Upper lobe of left lung (tissue), 6 donors: ENCODE results near the gene NARF. TPM values are rescaled to one million over a fixed set of nuclear protein-coding genes. Genes with fewer than 3 reads are reported as not detected.

ENCODE experiments used
- ATAC-seq, 2 donors: fragments of 200-7000 bp; cut with Tn5 transposase; one replicate each; pipeline ENCODE4 v1.9.1; 2022; ENCODE audit warnings: mild to moderate bottlenecking in 2 of 2, moderate library complexity in 2 of 2; ENCODE audit not compliant: low FRiP score in 2 of 2
- DNase-seq, 2 donors: peaks; one replicate each; pipeline ENCODE4 v3.0.0-alpha.2; 2019 to 2020
- H3K27ac ChIP-seq, 4 donors: fragments of 200-600 bp; sonication (generic); one replicate each; pipeline ENCODE4 v1.5.1; 2016 to 2019
- H3K27me3 ChIP-seq, 4 donors: fragments of 200-600 bp; sonication (generic); one replicate each; pipeline ENCODE4 v1.5.1; 2017 to 2019
- H3K36me3 ChIP-seq, 4 donors: fragments of 200-600 bp; sonication (generic); one replicate each; pipeline ENCODE4 v1.5.1; 2016 to 2019
- H3K4me1 ChIP-seq, 4 donors: fragments of 200-600 bp; sonication (generic); one replicate each; pipeline ENCODE4 v1.5.1; 2018 to 2019
- H3K4me3 ChIP-seq, 4 donors: fragments of 200-600 bp; sonication (generic); one replicate each; pipeline ENCODE4 v1.5.1; 2017 to 2019; ENCODE audit warnings: mild to moderate bottlenecking in 2 of 4, moderate library complexity in 1 of 4
- H3K9me3 ChIP-seq, 4 donors: fragments of 200-600 bp; sonication (generic); one replicate each; pipeline ENCODE4 v1.5.1; 2018 to 2019
- EP300 ChIP-seq, 4 donors: sonication (generic); formaldehyde crosslinking; IDR thresholded peaks; one replicate each; pipeline ENCODE4 v1.5.1; 2017; ENCODE audit warnings: antibody characterized with exemption in 4 of 4, control low read depth in 2 of 4
- POLR2A ChIP-seq, 4 donors: fragments of 450-650 bp; IDR thresholded peaks; one replicate each; pipeline ENCODE4 v1.5.1; 2016 to 2017; ENCODE audit warnings: antibody characterized with exemption in 4 of 4, mild to moderate bottlenecking in 2 of 4
- POLR2AphosphoS5 ChIP-seq, 2 donors: sonication (generic); formaldehyde crosslinking; IDR thresholded peaks; one replicate each; pipeline ENCODE4 v1.5.1; 2017; ENCODE audit warnings: antibody characterized with exemption in 2 of 2
- WGBS, 2 donors: methylation state at CpG; one replicate each; pipeline ENCODE4 v1.1.5; 2017 to 2018; 5-methylcytosine and 5-hydroxymethylcytosine counted together
- total RNA-seq, 6 donors: library from RNA; depleted of rRNA in 4 of 6; stranded (reverse); fragments of >200 nt in 4 of 6; gene quantifications; one replicate each; pipeline versions ENCODE4 v1.1.0 to v1.2.1, GENCODE V29; 2016 to 2021
- TF ChIP-seq, protein P1 (sequence below), 6 experiments: fragments of 450-650 bp in 4 of 6; fragments of 200-600 bp in 2 of 6; sonication (generic) in 2 of 6; IDR thresholded peaks; one replicate each; pipeline ENCODE4 v1.5.1; 2016 to 2019; ENCODE audit warnings: antibody characterized with exemption in 6 of 6
- donor health status: DM: no; HTN: no; CAD: no; lungs with moderate emphysema.
- donor health status: DM: no; HTN: yes; CAD: no; lungs with severe emphysema.

Gene NARF
- total RNA-seq, 6 donors from 2014 or later = 28.9 to 77.8 (median 62.6) TPM

- Histone ChIP-seq H3K4me1 (no peaks in the 10 kb centered on the region), H3K4me3 (no peak overlapping the region), H3K27me3 (no peaks in the 10 kb centered on the region), H3K27ac (no peak overlapping the region), H3K36me3 (peaks cover 0 to 50% (median 27%) of the 10 kb centered on the region in 4 donors), H3K9me3 (no peaks in the 10 kb centered on the region)
- ATAC-seq = no peak
- WGBS, 2 donors = 92 to 93% methylated on average over 12 to 18 of the region's 32 CpGs
- peak in 1 of 2 donors; percentile 76 for DNase-seq
- TF ChIP-seq, protein P1, sequence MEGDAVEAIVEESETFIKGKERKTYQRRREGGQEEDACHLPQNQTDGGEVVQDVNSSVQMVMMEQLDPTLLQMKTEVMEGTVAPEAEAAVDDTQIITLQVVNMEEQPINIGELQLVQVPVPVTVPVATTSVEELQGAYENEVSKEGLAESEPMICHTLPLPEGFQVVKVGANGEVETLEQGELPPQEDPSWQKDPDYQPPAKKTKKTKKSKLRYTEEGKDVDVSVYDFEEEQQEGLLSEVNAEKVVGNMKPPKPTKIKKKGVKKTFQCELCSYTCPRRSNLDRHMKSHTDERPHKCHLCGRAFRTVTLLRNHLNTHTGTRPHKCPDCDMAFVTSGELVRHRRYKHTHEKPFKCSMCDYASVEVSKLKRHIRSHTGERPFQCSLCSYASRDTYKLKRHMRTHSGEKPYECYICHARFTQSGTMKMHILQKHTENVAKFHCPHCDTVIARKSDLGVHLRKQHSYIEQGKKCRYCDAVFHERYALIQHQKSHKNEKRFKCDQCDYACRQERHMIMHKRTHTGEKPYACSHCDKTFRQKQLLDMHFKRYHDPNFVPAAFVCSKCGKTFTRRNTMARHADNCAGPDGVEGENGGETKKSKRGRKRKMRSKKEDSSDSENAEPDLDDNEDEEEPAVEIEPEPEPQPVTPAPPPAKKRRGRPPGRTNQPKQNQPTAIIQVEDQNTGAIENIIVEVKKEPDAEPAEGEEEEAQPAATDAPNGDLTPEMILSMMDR (IDR thresholded peaks at IDR 0.05) = no peak
- TF ChIP-seq POLR2A (IDR thresholded peaks at IDR 0.05) = no peak
- no peak for TF ChIP-seq POLR2AphosphoS5 (IDR thresholded peaks at IDR 0.05)
- no peak for TF ChIP-seq EP300 (IDR thresholded peaks at IDR 0.05)
These were observed 24.9 kb upstream of the NARF start for GRCh38 chr17:82433560-82434215.

DNA sequence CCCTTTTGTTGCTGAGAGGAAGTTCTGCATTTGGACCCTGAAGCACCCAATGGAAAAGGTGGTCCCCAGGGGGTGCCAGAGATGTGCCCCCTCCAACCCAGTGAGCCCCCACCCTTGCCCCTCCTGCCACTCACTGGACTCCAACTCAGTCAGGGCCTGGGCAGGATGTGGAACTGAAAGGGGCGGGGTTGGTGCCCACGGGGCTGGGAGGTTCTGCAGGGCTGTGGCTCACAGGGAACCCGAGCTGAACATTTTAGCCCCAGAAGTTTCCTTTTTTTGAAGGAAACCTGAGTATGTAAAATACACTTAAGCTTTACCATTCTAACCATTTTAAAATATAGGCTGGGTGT is 24.4 kb upstream of the NARF start:
- Histone ChIP-seq H3K27me3 (no peaks in the 10 kb centered on the region), H3K36me3 (peaks cover 0 to 47% (median 28%) of the 10 kb centered on the region in 4 donors), H3K27ac (no peak overlapping the region), H3K4me3 (no peak overlapping the region), H3K9me3 (no peaks in the 10 kb centered on the region), H3K4me1 (no peaks in the 10 kb centered on the region)
- WGBS, 2 donors = 20 to 56% methylated on average over 3 of the region's 3 CpGs
- no peak for ATAC-seq
- DNase-seq = no peak
- TF ChIP-seq POLR2AphosphoS5 (IDR thresholded peaks at IDR 0.05) (no peak), EP300 (IDR thresholded peaks at IDR 0.05) (no peak), POLR2A (IDR thresholded peaks at IDR 0.05) (no peak)
- TF ChIP-seq, protein P1 (IDR thresholded peaks at IDR 0.05) = no peak

DNA sequence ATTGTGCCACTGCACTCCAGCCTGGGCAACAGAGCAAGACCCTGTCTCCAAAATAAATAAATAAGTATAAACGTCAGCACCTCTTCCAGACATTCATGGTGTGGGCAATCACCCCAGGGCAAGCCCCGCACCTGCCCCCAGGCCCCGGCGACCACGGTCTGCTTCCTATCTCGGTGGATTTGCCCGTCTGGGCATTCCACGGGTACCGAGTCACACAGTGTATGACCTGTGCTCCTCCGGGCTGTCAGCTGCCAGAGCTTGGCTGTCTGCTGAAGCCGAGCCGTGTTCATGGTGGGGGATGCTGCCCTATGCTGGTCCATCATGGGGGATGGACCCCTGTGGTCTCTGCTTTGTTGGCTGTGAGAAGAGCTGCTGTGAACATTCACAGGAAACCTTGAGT is 23.4 kb upstream of the NARF start:
- TF ChIP-seq POLR2AphosphoS5 (IDR thresholded peaks at IDR 0.05) (no peak), EP300 (IDR thresholded peaks at IDR 0.05) (no peak), POLR2A (IDR thresholded peaks at IDR 0.05) (no peak)
- TF ChIP-seq, protein P1 (IDR thresholded peaks at IDR 0.05) = no peak

GRCh38 chr17:82435601-82436583 is 22.6 kb upstream of the NARF start:
- H3K4me3 ChIP-seq = no peak overlapping the region
- peaks cover 0 to 51% (median 32%) of the 10 kb centered on the region in 4 donors for H3K36me3 ChIP-seq
- no peaks in the 10 kb centered on the region for H3K27me3 ChIP-seq
- 88 to 91% methylated on average over 21 to 42 of the region's 43 CpGs for WGBS, 2 donors
- TF ChIP-seq EP300 (IDR thresholded peaks at IDR 0.05) = no peak
- no peak for TF ChIP-seq POLR2A (IDR thresholded peaks at IDR 0.05)
- TF ChIP-seq, protein P1 (IDR thresholded peaks at IDR 0.05) = no peak
- no peak for TF ChIP-seq POLR2AphosphoS5 (IDR thresholded peaks at IDR 0.05)
- no peak overlapping the region for H3K27ac ChIP-seq
- ATAC-seq (no peak), DNase-seq (peak in 1 of 2 donors; percentile 82)
- H3K9me3 ChIP-seq = no peaks in the 10 kb centered on the region
- H3K4me1 ChIP-seq = peaks cover 0 to 10% (median 8%) of the 10 kb centered on the region in 4 donors

More for the DNA sequence above, 23.4 kb upstream of the NARF start:
- H3K27ac ChIP-seq = no peak overlapping the region
- H3K9me3 ChIP-seq = no peaks in the 10 kb centered on the region
- ATAC-seq (no peak), DNase-seq (peak in 1 of 2 donors; percentile 67)
- peaks cover 0 to 5% (median 4%) of the 10 kb centered on the region in 4 donors for H3K4me1 ChIP-seq
- H3K27me3 ChIP-seq = no peaks in the 10 kb centered on the region
- H3K4me3 ChIP-seq = no peak overlapping the region
- 90 to 94% methylated on average over 8 to 12 of the region's 12 CpGs for WGBS, 2 donors
- H3K36me3 ChIP-seq = peaks cover 0 to 52% (median 32%) of the 10 kb centered on the region in 4 donors
